Adrenal gland (tissue), 12 donors: ENCODE results near the gene NEDD8. TPM values are rescaled to one million over a fixed set of nuclear protein-coding genes. Genes with fewer than 3 reads are reported as not detected.

ENCODE experiments used
- DNase-seq, 7 donors: peaks; one replicate each; pipeline ENCODE4 v3.0.0-alpha.2; 2019 to 2020
- H3K27ac ChIP-seq, 5 donors: fragments of 200-600 bp; sonication (generic) in 4 of 5; 1 replicate in 3 of 5; 2 replicates in 2 of 5; pipeline versions ENCODE4 v1.5.1 to v1.8.0; 2016 to 2020; ENCODE audit warnings: mild to moderate bottlenecking in 1 of 5
- H3K27me3 ChIP-seq: fragments of 200-600 bp; 2 replicates; pipeline ENCODE4 v1.8.0; 2021
- H3K36me3 ChIP-seq, 2 donors: fragments of 200-600 bp; replicated peaks in 1 of 2; 1 replicate in 1 of 2; 2 replicates in 1 of 2; pipeline versions ENCODE4 v1.5.1 to v1.8.0; 2018 to 2022
- H3K4me1 ChIP-seq, 2 donors: fragments of 200-600 bp; replicated peaks in 1 of 2; 1 replicate in 1 of 2; 2 replicates in 1 of 2; pipeline versions ENCODE4 v1.5.1 to v1.8.0; 2018 to 2021
- H3K4me3 ChIP-seq, 4 donors: fragments of 200-600 bp; sonication (generic) in 3 of 4; one replicate each; pipeline ENCODE4 v1.5.1; 2016 to 2018
- H3K9me3 ChIP-seq, 3 donors: fragments of 200-600 bp; sonication (generic) in 1 of 3; replicated peaks in 1 of 3; 1 replicate in 2 of 3; 2 replicates in 1 of 3; pipeline versions ENCODE4 v1.5.1 to v1.8.0; 2016 to 2021
- POLR2A ChIP-seq, 2 donors: fragments of 450-650 bp; IDR thresholded peaks; one replicate each; pipeline ENCODE4 v1.6.1; 2017; ENCODE audit warnings: antibody characterized with exemption in 2 of 2, mild to moderate bottlenecking in 2 of 2, moderate library complexity in 1 of 2
- WGBS, 4 donors: extraction: QIAGEN DNeasy Blood & Tissue Kit in 2 of 4; methylation state at CpG; one replicate each; pipeline versions ENCODE4 v1.1.5 to v1.1.7; 2013 to 2017; 5-methylcytosine and 5-hydroxymethylcytosine counted together
- intact Hi-C, 2 donors: fragments of 100-400 bp; cut with DNase I; formaldehyde crosslinking; loops; one replicate each; pipeline versions ENCODE4 v1.14.1 to v1.15.0; 2022 to 2023
- polyA plus RNA-seq, 3 donors: library from polyadenylated mRNA; stranded (reverse); fragments of 200-250 nt in 2 of 3; fragments of 350-450 nt in 1 of 3; fragmentation: Illumina TruSeq in 1 of 3; extraction: RNeasy Lipid Tissue Mini Kit (QIAGEN cat#74804) in 1 of 3; gene quantifications; one replicate each; pipeline ENCODE4 v1.2.3, GENCODE V29; 2013 to 2014
- total RNA-seq, 9 donors: library from RNA; depleted of rRNA in 4 of 9; stranded (reverse); fragments of >200 nt in 4 of 9; fragments of 120-200 nt in 1 of 9; fragmentation: NEBNext Ultra II Directional in 1 of 9; extraction: Animal tissue kit (Norgen Biotek cat#: 25700) in 1 of 9; gene quantifications; one replicate each; pipeline versions ENCODE4 v1.1.0 to v1.2.4, GENCODE V29; 2013 to 2023
- TF ChIP-seq, protein P1 (sequence below), 6 experiments: fragments of 450-650 bp in 4 of 6; fragments of 200-600 bp in 2 of 6; sonication (generic) in 1 of 6; IDR thresholded peaks; 1 replicate in 5 of 6; 2 replicates in 1 of 6; pipeline versions ENCODE4 v1.5.1 to v1.8.0; 2016 to 2021; ENCODE audit warnings: antibody characterized with exemption in 6 of 6, mild to moderate bottlenecking in 2 of 6, moderate library complexity in 1 of 6
- donor health status: healthy with polysubstance abuse.
- donor health status: Bipolar disorder and iron deficiency.
- donor health status: DM: yes; HTN: yes; CAD: no.
- donor health status: DM: no; HTN: no; CAD: no.
- donor health status: DM: no; HTN: no; CAD: no.
- donor health status: DM: yes; HTN: yes; CAD: no.

NEDD8 gene
- total and polyA plus RNA-seq, 12 donors, result 136 to 454 (median 216) TPM

DNA sequence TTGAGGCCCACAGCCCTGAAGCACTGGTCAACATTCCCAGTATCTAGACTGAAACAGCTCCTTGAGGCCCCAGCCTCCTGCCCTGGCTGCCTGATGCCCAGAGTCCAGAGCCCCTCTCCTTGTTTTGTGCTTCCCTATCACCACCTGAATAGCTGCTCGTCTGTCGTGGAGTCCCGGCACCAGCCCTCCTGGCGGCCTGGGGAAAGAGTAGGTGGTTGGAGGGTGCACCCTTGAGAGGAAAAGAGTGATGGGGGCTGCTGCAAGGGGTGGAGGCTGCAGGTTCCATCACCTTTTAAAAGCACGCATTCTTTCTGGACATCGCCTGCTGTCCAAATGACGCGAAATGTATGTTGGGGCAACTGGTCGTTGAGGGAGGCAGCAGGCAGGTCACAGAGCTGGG lies 36.1 kb upstream of the NEDD8 start:
- no peaks in the 10 kb centered on the region for H3K9me3 ChIP-seq
- no peak overlapping the region for H3K27ac ChIP-seq
- H3K4me3 ChIP-seq, result no peak overlapping the region
- intact Hi-C loops, result no loop called here
- no peak for DNase-seq
- WGBS, 4 donors, result 89 to 94% (median 93%) methylated on average over 9 of the region's 9 CpGs
- no peaks in the 10 kb centered on the region for H3K27me3 ChIP-seq
- TF ChIP-seq, protein P1, sequence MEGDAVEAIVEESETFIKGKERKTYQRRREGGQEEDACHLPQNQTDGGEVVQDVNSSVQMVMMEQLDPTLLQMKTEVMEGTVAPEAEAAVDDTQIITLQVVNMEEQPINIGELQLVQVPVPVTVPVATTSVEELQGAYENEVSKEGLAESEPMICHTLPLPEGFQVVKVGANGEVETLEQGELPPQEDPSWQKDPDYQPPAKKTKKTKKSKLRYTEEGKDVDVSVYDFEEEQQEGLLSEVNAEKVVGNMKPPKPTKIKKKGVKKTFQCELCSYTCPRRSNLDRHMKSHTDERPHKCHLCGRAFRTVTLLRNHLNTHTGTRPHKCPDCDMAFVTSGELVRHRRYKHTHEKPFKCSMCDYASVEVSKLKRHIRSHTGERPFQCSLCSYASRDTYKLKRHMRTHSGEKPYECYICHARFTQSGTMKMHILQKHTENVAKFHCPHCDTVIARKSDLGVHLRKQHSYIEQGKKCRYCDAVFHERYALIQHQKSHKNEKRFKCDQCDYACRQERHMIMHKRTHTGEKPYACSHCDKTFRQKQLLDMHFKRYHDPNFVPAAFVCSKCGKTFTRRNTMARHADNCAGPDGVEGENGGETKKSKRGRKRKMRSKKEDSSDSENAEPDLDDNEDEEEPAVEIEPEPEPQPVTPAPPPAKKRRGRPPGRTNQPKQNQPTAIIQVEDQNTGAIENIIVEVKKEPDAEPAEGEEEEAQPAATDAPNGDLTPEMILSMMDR (IDR thresholded peaks at IDR 0.05), result no peak
- no peak for TF ChIP-seq POLR2A (IDR thresholded peaks at IDR 0.05)
- peaks cover 5 to 15% of the 10 kb centered on the region in 2 donors for H3K4me1 ChIP-seq
- H3K36me3 ChIP-seq, result peaks cover 0 to 20% of the 10 kb centered on the region in 2 donors

GRCh38 chr14:24267516-24267915 lies 35.3 kb upstream of the NEDD8 start:
- Histone ChIP-seq H3K36me3 (peaks cover 0 to 20% of the 10 kb centered on the region in 2 donors), H3K27me3 (no peaks in the 10 kb centered on the region), H3K9me3 (no peaks in the 10 kb centered on the region), H3K27ac (no peak overlapping the region), H3K4me1 (peaks cover 5 to 8% of the 10 kb centered on the region in 2 donors), H3K4me3 (no peak overlapping the region)
- 89 to 96% (median 95%) methylated on average over 9 of the region's 9 CpGs for WGBS, 4 donors
- intact Hi-C loops, result no loop called here
- DNase-seq, result no peak
- TF ChIP-seq, protein P1 (IDR thresholded peaks at IDR 0.05), result no peak
- no peak for TF ChIP-seq POLR2A (IDR thresholded peaks at IDR 0.05)

DNA sequence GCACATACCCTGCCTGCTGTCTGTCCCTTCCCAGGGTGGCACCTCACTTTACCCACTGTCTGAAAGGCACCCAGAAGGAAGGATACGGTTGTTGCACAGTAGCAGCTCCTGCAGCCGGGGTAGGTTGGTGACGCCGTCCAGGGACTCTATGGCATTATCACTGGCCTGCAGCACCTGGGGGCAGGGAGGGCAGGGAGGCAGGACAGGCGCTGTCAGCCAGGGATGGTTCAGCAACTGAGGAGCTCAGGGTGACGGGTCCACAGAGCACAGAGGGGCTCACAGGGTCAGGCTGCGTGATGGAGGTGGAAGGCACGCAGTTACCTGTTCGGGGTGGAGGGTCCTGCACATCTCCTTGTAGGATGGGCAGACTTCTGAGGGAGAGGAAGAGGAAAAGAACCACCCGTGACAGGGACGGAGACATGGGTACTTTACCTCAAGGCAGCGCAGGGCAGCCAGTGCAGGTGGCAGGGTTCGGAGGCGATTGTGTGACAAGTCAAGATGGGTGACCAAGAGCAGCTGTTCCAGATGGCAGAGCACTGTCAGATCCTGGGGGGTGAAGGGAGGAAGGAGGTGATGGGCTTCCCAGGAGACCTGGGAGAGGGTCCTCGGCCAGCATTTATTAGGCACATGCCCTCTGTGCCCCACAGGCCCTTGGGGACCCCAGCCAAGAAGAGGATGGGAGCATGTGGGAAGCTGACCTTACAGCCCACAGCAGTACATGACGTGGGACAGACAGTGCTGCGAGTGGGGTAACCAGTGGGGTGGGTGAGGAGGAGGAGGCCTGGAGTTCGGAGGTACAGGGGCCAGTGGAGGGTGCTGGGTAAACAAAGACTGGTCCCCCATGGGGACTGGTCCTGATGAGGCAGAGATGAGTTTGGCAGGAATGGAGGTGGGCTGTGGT lies 34.4 kb upstream of the NEDD8 start:
- no peak for DNase-seq
- Histone ChIP-seq H3K27me3 (no peaks in the 10 kb centered on the region), H3K9me3 (no peaks in the 10 kb centered on the region), H3K4me3 (no peak overlapping the region), H3K27ac (no peak overlapping the region), H3K4me1 (no peaks in the 10 kb centered on the region), H3K36me3 (peaks cover 0 to 20% of the 10 kb centered on the region in 2 donors)
- intact Hi-C loops, result no loop called here
- no peak for TF ChIP-seq POLR2A (IDR thresholded peaks at IDR 0.05)
- TF ChIP-seq, protein P1 (IDR thresholded peaks at IDR 0.05), result no peak
- 82 to 91% (median 89%) methylated on average over 14 to 18 of the region's 18 CpGs for whole genome bisulfite sequencing, 4 donors

- intact Hi-C loops, result no loop called here
- no peaks in the 10 kb centered on the region for H3K9me3 ChIP-seq
- 70 to 84% (median 80%) methylated on average over 5 to 6 of the region's 6 CpGs for WGBS, 4 donors
- no peak overlapping the region for H3K4me3 ChIP-seq
- H3K4me1 ChIP-seq, result no peaks in the 10 kb centered on the region
- no peak for DNase-seq
- no peak for TF ChIP-seq POLR2A (IDR thresholded peaks at IDR 0.05)
- TF ChIP-seq, protein P1 (IDR thresholded peaks at IDR 0.05), result no peak
- no peaks in the 10 kb centered on the region for H3K27me3 ChIP-seq
- peaks cover 0 to 20% of the 10 kb centered on the region in 2 donors for H3K36me3 ChIP-seq
- H3K27ac ChIP-seq, result peak overlapping the region in 1 of 5 donors; percentile 66
Observed at GRCh38 chr14:24264298-24264697, 32.1 kb upstream of the NEDD8 start.
